Occipital lobe (tissue), 2 donors: ENCODE measurements around the gene MYO5A. TPM values are rescaled to one million over a fixed set of nuclear protein-coding genes. Genes with fewer than 3 reads are reported as not detected.
"Not testable (repeated sequence)": the region's sequence is repeated elsewhere in the genome, so short reads cannot be mapped to it uniquely, and the experiment has no call there.

Experiments used
- DNase-seq: peaks from one replicate; lab custom pipeline; 2025; lab: John Stamatoyannopoulos, UW
- total RNA-seq: library from RNA; depleted of rRNA; stranded (reverse); fragments of >200 nt; gene quantifications from one replicate; pipeline ENCODE4 v1.2.3, GENCODE V29; 2014

Gene MYO5A
- total RNA-seq, 1 donor from 2014 or later = 155 TPM

DNA sequence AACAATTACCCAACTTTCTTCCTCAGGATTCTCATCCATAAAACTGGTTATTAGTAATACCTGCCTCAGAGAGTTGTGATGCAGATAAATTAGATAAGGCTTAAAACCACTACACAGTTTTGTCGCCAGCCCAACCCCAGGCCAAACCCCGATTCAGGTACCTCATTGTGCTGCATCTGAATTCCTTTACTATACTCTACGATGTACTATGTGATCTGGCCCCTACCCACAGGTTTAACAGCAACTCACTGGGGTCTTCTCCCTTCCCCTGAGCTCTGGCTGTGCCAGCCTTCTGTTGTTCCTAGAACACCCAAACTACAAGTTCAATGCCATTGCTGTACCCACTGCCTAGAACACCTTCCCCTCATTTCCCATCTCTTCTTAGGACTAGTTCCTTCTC is 64.6 kb downstream of the MYO5A start:
- no peak for DNase-seq

GRCh38 chr15:52463638-52464037 is 65.0 kb downstream of the MYO5A start:
- DNase-seq = no peak

DNA sequence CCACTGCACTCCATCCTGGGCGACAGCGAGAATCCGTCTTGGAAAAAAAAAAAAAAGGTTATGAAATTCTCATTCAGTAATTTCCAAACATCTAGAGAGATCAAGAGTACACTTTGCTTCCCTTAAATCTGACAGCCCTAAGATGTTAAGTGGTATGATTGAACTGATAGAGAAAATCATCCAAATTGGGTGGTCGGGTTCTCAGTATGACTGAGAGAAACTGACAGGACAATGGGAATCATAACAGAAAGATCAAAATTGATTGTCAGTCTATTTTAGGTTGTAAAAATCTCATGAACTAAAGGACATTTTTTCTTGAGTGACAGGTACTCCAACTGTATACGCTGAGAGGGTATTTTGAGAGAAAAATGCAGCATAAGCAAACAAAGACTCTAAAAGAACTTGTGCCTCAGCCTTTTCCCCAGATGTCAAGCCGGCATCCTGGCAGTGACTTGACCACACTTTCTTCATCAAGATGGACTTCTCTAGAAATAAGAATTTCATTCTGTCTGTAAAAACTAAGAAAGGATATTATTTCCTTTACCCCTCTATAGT is 65.8 kb downstream of the MYO5A start:
- DNase-seq = no peak

DNA sequence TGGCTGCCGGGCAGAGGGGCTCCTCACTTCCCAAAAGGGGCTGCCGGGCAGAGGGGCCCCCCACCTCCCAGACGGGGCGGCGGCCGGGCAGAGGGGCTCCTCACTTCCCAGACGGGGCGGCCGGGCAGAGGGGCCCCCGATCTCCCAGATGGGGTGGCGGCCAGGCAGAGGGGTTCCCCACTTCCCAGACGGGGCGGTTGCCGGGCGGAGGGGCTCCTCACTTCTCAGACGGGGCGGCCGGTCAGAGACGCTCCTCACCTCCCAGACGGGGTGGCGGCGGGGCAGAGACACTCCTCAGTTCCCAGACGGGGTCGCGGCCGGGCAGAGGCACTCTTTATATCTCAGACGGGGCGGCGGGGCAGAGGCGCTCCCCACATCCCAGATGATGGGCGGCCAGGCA is 69.0 kb downstream of the MYO5A start:
- DNase-seq = not testable (repeated sequence)

- DNase-seq = not testable (repeated sequence)
Observed at GRCh38 chr15:52459265-52459664, 69.4 kb downstream of the MYO5A start.

GRCh38 chr15:52448011-52448890 is 80.4 kb downstream of the MYO5A start:
- DNase-seq = no peak

DNA sequence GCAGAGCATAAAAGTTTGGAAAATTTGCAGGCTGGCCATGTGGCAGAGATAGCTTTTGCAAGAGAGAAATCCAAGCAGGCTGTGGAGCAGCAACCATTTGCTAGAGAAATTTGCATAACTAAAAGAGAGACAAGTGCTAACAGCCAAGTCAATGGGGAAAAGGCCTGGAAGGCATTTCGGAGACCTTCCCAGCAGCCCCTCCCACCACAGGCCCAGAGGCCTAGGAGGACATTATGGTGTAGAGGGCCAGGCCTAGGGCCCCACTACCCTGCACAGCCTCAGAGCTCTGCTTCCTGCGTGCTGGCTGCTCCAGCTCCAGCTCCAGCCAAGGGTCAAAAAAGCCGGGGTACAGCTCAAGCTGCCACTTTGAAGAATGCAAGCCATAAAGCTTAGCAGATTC is 82.7 kb downstream of the MYO5A start:
- DNase-seq = no peak

DNA sequence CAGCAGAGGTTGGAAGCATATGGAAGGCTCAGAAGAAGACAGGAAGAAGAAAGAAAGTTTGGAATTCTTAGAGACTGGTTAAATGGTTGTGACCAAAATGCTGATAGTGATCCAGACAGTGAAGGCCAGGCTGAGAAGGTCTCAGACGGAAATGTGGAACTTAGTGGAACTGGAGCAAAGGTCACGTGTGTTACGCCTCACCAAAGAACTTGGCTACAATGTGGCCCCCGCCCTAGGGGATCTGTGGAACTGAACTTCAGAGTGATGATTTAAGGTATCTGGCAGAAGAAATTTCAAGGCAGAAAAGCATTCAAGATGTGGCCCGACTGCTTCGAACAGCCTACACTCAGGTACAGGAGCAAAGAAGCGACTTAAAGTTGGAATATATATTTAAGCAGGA is 83.1 kb downstream of the MYO5A start:
- DNase-seq = no peak

DNA sequence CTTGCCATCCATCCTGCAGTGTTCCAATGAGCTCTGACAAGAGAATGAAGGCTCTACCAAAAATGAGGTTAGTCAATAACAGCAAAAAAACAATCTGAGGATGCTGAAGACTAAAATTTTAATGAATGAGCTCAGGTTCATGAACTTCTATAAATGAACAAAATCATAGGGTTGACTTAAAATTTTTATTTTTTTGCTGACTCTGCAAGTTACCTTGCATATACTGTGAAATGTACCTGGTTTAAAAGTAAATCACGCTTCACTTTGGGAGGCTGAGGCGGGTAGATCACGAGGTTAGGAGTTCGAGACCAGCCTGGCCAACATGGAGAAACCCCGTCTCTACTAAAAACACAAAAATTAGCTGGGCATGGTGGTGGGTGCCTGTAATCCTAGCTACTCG is 85.5 kb downstream of the MYO5A start:
- not testable (repeated sequence) for DNase-seq

GRCh38 chr15:52441841-52442240 is 86.8 kb downstream of the MYO5A start:
- no peak for DNase-seq

DNA sequence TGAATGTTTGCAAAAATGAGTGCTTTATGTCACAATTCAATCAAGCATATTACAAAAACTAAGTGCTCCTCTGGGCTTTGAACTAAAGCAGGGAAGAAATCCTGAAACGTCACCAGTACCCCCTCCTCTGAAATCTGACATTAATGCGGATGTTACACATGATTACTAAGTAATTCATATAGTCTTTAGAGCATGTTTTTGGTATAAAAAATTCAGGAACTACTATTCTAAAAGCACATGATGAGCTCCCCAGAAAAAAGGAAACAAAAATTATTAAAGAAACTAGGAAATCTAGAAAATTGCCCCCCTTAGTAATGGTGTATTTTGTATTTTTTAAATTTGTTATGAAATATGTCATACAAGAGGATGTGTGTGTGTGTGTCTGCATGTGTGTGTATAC is 87.7 kb downstream of the MYO5A start:
- no peak for DNase-seq

DNA sequence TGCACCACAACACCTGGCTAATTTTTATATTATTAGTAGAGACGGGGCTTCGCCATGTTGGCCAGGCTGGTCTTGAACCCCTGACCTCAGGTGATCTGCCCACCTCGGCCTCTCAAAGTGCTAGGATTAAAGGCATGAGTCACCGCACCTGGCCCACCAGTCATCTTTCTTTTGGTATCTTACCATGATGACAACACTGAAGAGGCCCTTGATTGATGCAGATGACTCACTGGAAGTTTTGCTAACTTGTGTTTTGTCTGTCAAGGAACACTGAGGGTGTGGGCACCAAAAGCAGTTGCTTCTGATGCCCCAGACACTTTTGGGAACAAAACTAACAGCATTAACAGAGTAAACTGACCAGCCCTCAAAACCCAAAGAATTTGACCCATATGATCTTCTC is 88.3 kb downstream of the MYO5A start:
- no peak for DNase-seq

DNA sequence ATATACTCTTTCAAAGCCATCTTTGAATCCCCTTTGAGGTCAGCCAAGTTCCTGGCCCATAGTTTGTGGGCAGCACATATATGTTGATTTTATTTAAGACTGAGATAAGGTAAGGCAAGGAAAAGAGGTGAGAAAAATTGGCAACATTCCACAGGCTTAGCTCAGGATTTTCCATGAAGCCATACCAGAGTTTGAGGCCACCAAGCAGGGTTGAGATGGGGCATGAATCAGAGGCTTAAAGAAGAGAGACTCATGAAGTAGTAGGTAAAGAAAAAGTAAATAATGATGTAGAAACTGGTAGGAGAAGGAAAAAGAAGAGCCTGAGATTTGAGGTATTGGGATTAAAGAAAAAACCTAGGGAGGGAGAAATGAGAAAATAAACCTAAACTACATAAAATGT is 89.2 kb downstream of the MYO5A start:
- DNase-seq = no peak

DNA sequence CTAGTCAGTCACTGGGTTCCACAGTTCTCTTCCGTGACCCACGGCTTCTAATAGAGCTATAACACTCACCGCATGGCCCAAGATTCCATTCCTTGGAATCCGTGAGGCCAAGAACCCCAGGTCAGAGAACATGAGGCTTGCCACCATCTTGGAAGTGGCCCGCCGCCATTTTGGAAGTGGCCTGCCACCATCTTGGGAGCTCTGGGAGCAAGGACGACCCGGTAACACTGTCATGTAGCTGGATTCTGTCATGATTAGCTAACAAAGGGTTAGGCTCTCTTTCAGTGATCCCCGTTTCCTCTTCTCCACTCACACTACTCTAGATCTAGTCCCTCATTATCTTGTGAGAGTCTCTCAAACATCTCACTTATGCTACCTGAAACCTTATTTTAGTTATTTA is 89.6 kb downstream of the MYO5A start:
- not testable (repeated sequence) for DNase-seq

DNA sequence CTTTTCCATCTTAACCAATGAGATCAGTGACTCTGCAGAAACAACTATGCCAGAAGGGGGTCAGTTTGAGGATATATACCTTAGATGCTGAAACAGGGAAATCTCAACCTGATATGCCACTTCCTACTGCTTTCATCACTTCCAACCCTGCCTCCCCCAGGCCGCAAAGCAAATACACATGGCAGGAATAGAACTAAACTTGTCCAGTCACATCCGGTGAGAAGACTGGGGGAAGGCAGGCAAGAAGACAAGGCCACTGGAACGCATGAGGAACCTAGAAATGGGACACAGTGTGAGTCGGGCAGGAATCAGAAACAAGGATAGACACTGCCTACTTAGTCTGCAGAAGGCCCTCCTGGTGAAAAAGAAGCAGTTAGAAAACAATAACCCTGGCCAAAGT is 90.6 kb downstream of the MYO5A start:
- no peak for DNase-seq

- DNase-seq = no peak
Observed at GRCh38 chr15:52437646-52438045, 91.0 kb downstream of the MYO5A start.

GRCh38 chr15:52436981-52437380 is 91.7 kb downstream of the MYO5A start:
- no peak for DNase-seq

GRCh38 chr15:52434885-52435284 is 93.8 kb downstream of the MYO5A start:
- DNase-seq = no peak

DNA sequence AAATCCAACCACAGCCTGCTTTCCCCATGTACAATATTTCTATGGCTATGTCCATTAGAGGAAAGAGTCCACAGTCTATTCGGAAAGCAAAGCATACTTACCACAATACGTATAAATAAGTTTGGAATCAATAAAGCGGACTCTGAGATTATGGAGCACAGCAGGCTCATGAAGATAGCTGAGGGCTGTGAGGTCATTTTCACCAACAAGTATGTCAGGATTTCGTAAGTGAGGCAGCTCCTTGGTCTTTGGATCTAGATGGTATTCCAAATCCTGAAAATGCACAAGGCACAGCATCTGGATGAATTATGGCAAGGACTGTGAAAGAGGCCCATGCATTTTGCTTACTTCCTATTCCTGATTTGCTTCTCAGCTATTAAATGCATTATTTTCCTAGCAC is 100.4 kb downstream of the MYO5A start:
- no peak for DNase-seq

GRCh38 chr15:52427804-52428203 is 100.9 kb downstream of the MYO5A start:
- DNase-seq = no peak

GRCh38 chr15:52424856-52425431 is 103.7 kb downstream of the MYO5A start:
- no peak for DNase-seq

- no peak for DNase-seq
Observed at GRCh38 chr15:52423852-52424251, 104.8 kb downstream of the MYO5A start.

DNA sequence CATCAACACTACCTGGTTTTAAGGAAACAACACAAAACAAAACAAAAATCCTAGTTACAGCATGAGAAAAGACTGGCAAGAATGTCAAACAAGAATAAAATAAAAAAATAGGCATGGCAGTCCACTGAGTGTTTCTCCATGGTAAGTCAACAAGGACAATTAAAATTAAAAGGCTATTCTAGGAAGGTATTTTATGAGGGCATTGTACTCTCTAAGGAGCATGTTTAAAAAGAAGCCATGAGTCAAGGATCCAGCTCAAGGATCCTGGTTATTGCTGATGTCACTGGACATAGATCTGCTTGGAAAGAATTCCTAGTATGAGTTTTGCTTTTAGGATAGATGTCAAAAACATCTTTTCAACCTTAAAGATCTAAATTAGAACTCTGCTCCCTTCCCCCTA is 106.7 kb downstream of the MYO5A start:
- no peak for DNase-seq
